Astrocyte (in vitro differentiated cells and primary cell): Measurements from ENCODE around the gene CTNNAL1.

ENCODE experiments used
- EZH2 ChIP-seq: IDR thresholded peaks from 2 replicates; pipeline ENCODE4 v1.6.1; 2012; ENCODE audit warnings: mild to moderate bottlenecking, low read length, inconsistent platforms; ENCODE audit not compliant: insufficient read depth
- TF ChIP-seq, protein P1 (sequence below): IDR thresholded peaks from 2 replicates; pipeline ENCODE4 v1.5.1; 2011; ENCODE audit warnings: low read depth, mild to moderate bottlenecking, inconsistent platforms, low read length, moderate library complexity; ENCODE audit not compliant: insufficient read depth

DNA sequence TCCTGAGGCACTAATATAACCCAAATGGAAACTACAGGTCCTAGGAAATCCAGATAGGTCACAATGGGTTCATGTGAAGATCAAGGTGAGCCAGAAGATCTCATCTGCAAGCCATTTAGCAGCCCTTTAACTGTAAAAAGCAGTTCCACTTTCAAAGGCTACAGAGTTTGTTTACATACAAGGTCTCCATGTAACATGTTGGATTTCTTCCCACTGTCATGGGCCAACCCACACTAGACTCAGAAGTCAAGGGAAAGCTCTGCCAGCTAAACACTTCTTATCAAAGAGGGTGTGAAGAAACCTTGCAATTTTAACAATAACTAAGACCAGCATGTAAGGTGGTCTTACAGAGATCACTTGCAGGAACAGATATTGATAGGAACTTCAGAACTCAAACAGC, 3.8 kb upstream of the CTNNAL1 start:
- TF ChIP-seq, protein P1, sequence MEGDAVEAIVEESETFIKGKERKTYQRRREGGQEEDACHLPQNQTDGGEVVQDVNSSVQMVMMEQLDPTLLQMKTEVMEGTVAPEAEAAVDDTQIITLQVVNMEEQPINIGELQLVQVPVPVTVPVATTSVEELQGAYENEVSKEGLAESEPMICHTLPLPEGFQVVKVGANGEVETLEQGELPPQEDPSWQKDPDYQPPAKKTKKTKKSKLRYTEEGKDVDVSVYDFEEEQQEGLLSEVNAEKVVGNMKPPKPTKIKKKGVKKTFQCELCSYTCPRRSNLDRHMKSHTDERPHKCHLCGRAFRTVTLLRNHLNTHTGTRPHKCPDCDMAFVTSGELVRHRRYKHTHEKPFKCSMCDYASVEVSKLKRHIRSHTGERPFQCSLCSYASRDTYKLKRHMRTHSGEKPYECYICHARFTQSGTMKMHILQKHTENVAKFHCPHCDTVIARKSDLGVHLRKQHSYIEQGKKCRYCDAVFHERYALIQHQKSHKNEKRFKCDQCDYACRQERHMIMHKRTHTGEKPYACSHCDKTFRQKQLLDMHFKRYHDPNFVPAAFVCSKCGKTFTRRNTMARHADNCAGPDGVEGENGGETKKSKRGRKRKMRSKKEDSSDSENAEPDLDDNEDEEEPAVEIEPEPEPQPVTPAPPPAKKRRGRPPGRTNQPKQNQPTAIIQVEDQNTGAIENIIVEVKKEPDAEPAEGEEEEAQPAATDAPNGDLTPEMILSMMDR: no peak
- no peak for TF ChIP-seq EZH2
